ENCODE measurements around the gene SLC5A11.

SLC5A11 gene

GRCh38 chr16:24920568-24920967, 74.8 kb downstream of the SLC5A11 start:
- no peak for DNase-seq

GRCh38 chr16:24921229-24921628, 75.5 kb downstream of the SLC5A11 start:
- DNase-seq: no peak

GRCh38 chr16:24925163-24925562, 79.4 kb downstream of the SLC5A11 start:
- no peak for DNase-seq

GRCh38 chr16:24929409-24929808, 83.6 kb downstream of the SLC5A11 start:
- no peak for DNase-seq

GRCh38 chr16:24930440-24930839, 84.7 kb downstream of the SLC5A11 start:
- no peak for DNase-seq

- DNase-seq: no peak
These were observed 85.3 kb downstream of the SLC5A11 start for GRCh38 chr16:24931091-24931490.

GRCh38 chr16:24935336-24935735, 89.6 kb downstream of the SLC5A11 start:
- no peak for DNase-seq

GRCh38 chr16:24936151-24936550, 90.4 kb downstream of the SLC5A11 start:
- DNase-seq: no peak

- no peak for DNase-seq
These were observed 93.5 kb downstream of the SLC5A11 start for GRCh38 chr16:24939224-24939623.

- no peak for DNase-seq
These were observed 94.0 kb downstream of the SLC5A11 start for GRCh38 chr16:24939738-24940137.

- no peak for DNase-seq
These were observed 97.7 kb downstream of the SLC5A11 start for GRCh38 chr16:24943471-24943870.

- no peak for DNase-seq
These were observed 98.4 kb downstream of the SLC5A11 start for GRCh38 chr16:24944206-24944605.

GRCh38 chr16:24946155-24946554, 100.4 kb downstream of the SLC5A11 start:
- DNase-seq: no peak

- DNase-seq: peak; percentile 48
These were observed 104.5 kb downstream of the SLC5A11 start for GRCh38 chr16:24950275-24950674.

GRCh38 chr16:24953306-24953705, 107.5 kb downstream of the SLC5A11 start:
- no peak for DNase-seq

- DNase-seq: no peak
These were observed 108.0 kb downstream of the SLC5A11 start for GRCh38 chr16:24953721-24954120.

- no peak for DNase-seq
These were observed 108.4 kb downstream of the SLC5A11 start for GRCh38 chr16:24954137-24954536.

- DNase-seq: no peak
These were observed 110.4 kb downstream of the SLC5A11 start for GRCh38 chr16:24955975-24956731.

GRCh38 chr16:24957887-24958286, 112.1 kb downstream of the SLC5A11 start:
- no peak for DNase-seq

All from fibroblast of skin of back (primary cell).